Chondrocyte (in vitro differentiated cells): ENCODE results near the gene FAM13A. TPM values are rescaled to one million over a fixed set of nuclear protein-coding genes. Genes with fewer than 3 reads are reported as not detected.

Experiments used
- DNase-seq: peaks from one replicate; pipeline ENCODE4 v3.0.0; 2021; ENCODE audit warnings: mixed read lengths, low spot score
- H3K27ac Mint-ChIP-seq: one replicate; pipeline ENCODE4 v1.8.0; 2021; ENCODE audit warnings: mild to moderate bottlenecking, moderate library complexity, mixed read lengths; ENCODE audit not compliant: unreplicated experiment
- H3K27me3 Mint-ChIP-seq: 2 replicates; pipeline ENCODE4 v1.8.0; 2021; ENCODE audit warnings: low read depth, mixed read lengths
- H3K36me3 Mint-ChIP-seq: 2 replicates; pipeline ENCODE4 v1.8.0; 2021; ENCODE audit warnings: low read depth, mixed read lengths
- H3K4me1 Mint-ChIP-seq: 2 replicates; pipeline ENCODE4 v1.8.0; 2021; ENCODE audit warnings: low read depth, mild to moderate bottlenecking, mixed read lengths
- H3K4me3 Mint-ChIP-seq: one replicate; pipeline ENCODE4 v1.8.0; 2021; ENCODE audit warnings: mild to moderate bottlenecking, moderate library complexity, mixed read lengths; ENCODE audit not compliant: unreplicated experiment
- H3K9me3 Mint-ChIP-seq: 2 replicates; pipeline ENCODE4 v1.8.0; 2021; ENCODE audit warnings: low read depth, mixed read lengths
- CTCF ChIP-seq: fragments of 200-600 bp; sonication (generic); IDR thresholded peaks from 2 replicates; pipeline ENCODE4 v1.5.0; 2021; ENCODE audit warnings: antibody characterized with exemption, mild to moderate bottlenecking, moderate library complexity
- total RNA-seq: library from RNA; stranded (reverse); gene quantifications from 3 replicates; pipeline ENCODE4 v1.2.1, GENCODE V29; 2021

FAM13A gene
- total RNA-seq, 1 donor from 2014 or later, result 10.5 TPM

DNA sequence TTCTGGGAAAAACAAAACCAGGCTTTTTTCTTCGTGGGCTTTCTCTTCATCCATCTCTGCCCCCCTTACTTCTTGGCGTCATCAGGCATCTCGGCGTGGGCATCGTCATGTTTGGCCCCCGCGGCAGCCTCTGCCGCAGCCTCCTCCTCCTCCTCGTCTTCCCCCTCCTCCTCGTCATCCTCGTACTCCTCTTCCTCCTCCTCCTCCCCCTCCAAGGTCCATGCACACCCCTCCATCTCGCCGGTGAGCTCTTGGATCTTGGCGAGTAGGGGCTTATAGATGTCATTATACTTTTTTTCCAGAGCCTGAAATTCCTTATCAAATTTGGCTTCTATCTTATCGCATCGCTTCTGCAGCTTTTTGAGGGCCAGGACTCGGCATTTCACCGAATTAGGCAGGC is 359.8 kb downstream of the FAM13A start:
- DNase-seq, result no peak
- Mint-ChIP-seq H3K27ac (peak overlapping the region; percentile 78), H3K9me3 (no peaks in the 10 kb centered on the region), H3K4me1 (peaks cover 8% of the 10 kb centered on the region), H3K36me3 (no peaks in the 10 kb centered on the region), H3K27me3 (no peaks in the 10 kb centered on the region), H3K4me3 (peak overlapping the region; percentile 82)
- TF ChIP-seq CTCF, result no peak

GRCh38 chr4:88696630-88697029 is 360.4 kb downstream of the FAM13A start:
- no peak overlapping the region for H3K27ac Mint-ChIP-seq
- no peaks in the 10 kb centered on the region for H3K9me3 Mint-ChIP-seq
- no peaks in the 10 kb centered on the region for H3K36me3 Mint-ChIP-seq
- H3K4me1 Mint-ChIP-seq, result peaks cover 8% of the 10 kb centered on the region
- TF ChIP-seq CTCF, result no peak
- peak overlapping the region; percentile 82 for H3K4me3 Mint-ChIP-seq
- no peaks in the 10 kb centered on the region for H3K27me3 Mint-ChIP-seq
- DNase-seq, result no peak

DNA sequence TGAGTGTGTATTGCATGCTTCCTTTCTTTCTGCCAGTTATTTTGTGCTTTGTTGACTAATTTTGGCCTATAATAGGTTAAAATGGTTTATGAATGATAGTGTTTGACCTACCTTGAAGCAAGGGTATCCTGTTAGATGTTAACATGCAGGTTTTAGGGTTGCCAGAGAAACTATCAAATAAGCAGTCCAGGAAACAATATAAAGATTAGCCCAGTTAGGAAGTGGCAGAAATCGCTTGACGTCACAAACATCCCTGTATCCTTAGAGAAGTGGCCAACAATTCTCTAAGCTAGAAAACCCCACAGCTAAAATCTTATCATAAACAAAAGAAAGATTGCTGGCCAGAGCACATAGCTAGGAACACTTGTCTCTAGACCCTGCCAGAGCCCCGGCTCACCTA is 363.2 kb downstream of the FAM13A start:
- no peak overlapping the region for H3K4me3 Mint-ChIP-seq
- TF ChIP-seq CTCF, result no peak
- peaks cover 4% of the 10 kb centered on the region for H3K36me3 Mint-ChIP-seq
- no peak for DNase-seq
- peaks cover 8% of the 10 kb centered on the region for H3K4me1 Mint-ChIP-seq
- H3K27me3 Mint-ChIP-seq, result no peaks in the 10 kb centered on the region
- no peaks in the 10 kb centered on the region for H3K9me3 Mint-ChIP-seq
- H3K27ac Mint-ChIP-seq, result no peak overlapping the region

- Mint-ChIP-seq H3K36me3 (peaks cover 14% of the 10 kb centered on the region), H3K4me1 (no peaks in the 10 kb centered on the region), H3K27me3 (no peaks in the 10 kb centered on the region), H3K4me3 (no peak overlapping the region), H3K27ac (peak overlapping the region; percentile 24), H3K9me3 (no peaks in the 10 kb centered on the region)
- no peak for DNase-seq
- TF ChIP-seq CTCF, result no peak
Measured at GRCh38 chr4:88690355-88690754, 366.6 kb downstream of the FAM13A start.

DNA sequence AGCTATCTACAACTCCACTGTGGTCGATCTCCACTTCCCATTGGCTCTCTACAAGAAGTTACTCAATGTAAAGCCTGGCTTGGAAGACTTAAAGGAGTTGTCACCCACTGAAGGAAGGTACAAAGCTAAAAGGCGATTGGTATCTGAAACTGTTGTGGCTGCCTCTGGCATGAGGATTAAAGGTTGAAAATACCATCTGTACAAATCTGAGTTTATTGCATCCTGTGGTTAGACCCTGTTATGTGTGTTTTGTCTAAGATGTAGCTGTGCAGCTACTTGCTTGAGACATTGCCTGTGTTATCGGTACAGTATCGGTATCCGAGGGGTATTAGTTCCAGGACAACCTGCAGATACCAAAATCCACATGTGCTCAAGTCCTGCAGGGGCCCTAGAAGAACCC is 375.8 kb downstream of the FAM13A start:
- H3K4me3 Mint-ChIP-seq, result no peak overlapping the region
- no peak overlapping the region for H3K27ac Mint-ChIP-seq
- peaks cover 29% of the 10 kb centered on the region for H3K36me3 Mint-ChIP-seq
- H3K4me1 Mint-ChIP-seq, result no peaks in the 10 kb centered on the region
- no peak for DNase-seq
- no peaks in the 10 kb centered on the region for H3K27me3 Mint-ChIP-seq
- TF ChIP-seq CTCF, result no peak
- H3K9me3 Mint-ChIP-seq, result peaks cover 3% of the 10 kb centered on the region

Other genes starting within 250 kb of the FAM13A start
- gene TIGD2, start 54.3 kb upstream of the FAM13A start, total RNA-seq, result 4.3 to 5.2 TPM (median 5.1 TPM) in 3 replicates